ENCODE measurements around the gene HOXC10. TPM values are rescaled to one million over a fixed set of nuclear protein-coding genes. Genes with fewer than 3 reads are reported as not detected.

Gene HOXC10
- total and polyA plus RNA-seq, 2 donors (not counting 3 experiments of a cell fraction or from before 2014, with no cell fraction given) = 0.18 TPM; not detected in 1

DNA sequence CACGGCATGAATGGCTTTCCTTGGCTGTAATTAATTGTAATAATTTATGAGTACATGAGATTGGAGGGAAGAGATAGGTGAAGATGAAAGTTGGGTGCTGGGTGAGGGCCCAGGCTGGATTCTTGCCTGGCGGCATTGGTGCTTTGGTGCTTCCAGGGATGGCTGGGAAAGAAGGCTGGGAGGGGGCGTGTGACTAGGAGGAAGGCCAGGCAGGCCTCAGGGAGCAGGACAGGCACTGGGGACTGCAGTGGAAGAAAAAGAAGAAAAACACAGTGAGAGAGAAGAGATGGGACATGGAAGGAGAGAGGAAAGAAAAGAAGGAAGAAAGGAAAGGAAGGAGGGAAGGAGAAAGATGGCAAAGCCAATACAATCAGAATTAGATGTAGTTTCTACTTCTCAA lies 18.7 kb downstream of the HOXC10 start:
- Histone ChIP-seq H3K9me3 (replicated peaks; ENCODE audit: control insufficient read depth, insufficient read depth, low read length) (no peaks in the 10 kb centered on the region), H2AFZ (ENCODE audit: low read depth, low read length) (no peak overlapping the region), H3K79me2 (ENCODE audit: control insufficient read depth, insufficient read depth, low read length) (no peaks in the 10 kb centered on the region), H3K27me3 (ENCODE audit: control insufficient read depth in 2 of 2, insufficient read depth in 2 of 2, low read length in 2 of 2) (peaks cover 77 to 94% of the 10 kb centered on the region in 2 experiments), H3K4me1 (ENCODE audit: control insufficient read depth, extremely low read depth, insufficient read depth, low read length) (no peaks in the 10 kb centered on the region), H3K9me1 (replicated peaks; ENCODE audit: control insufficient read depth, extremely low read depth, insufficient read depth, low read length) (no peaks in the 10 kb centered on the region), H3K9ac (replicated peaks; ENCODE audit: extremely low read depth, insufficient read depth, low read length) (no peak overlapping the region), H3K27ac (ENCODE audit: insufficient read depth, low read depth, low read length) (no peak overlapping the region), H3K4me2 (ENCODE audit: insufficient read depth, low read length) (no peak overlapping the region), H3K36me3 (ENCODE audit: control insufficient read depth in 2 of 2, extremely low read depth in 1 of 2, insufficient read depth in 2 of 2, low read length in 2 of 2) (no peaks in the 10 kb centered on the region), H4K20me1 (replicated peaks; ENCODE audit: control insufficient read depth, extremely low read depth, insufficient read depth, low read length) (no peaks in the 10 kb centered on the region), H3K4me3 (replicated peaks in 1 of 3; ENCODE audit: insufficient read depth in 1 of 3, low read depth in 1 of 3, low read length in 3 of 3) (no peak overlapping the region)
- dilution Hi-C loops (cut with MboI; ENCODE audit: extremely low pct_ligation_motif_present, low sequenced_read_pairs) = no loop called here
- TF ChIP-seq MYC (IDR thresholded peaks at IDR 0.05; ENCODE audit: low read depth, low read length) (no peak), POLR2AphosphoS5 (IDR thresholded peaks at IDR 0.05; ENCODE audit: insufficient read depth, low read depth, low read length) (no peak), JUN (IDR thresholded peaks at IDR 0.05; ENCODE audit: borderline replicate concordance, insufficient read depth, insufficient read length, low read depth) (no peak), EZH2 (IDR thresholded peaks at IDR 0.05; ENCODE audit: borderline replicate concordance, low read depth, low read length, severe bottlenecking) (no peak), FOS (IDR thresholded peaks at IDR 0.05; ENCODE audit: borderline replicate concordance, insufficient read depth, low read length) (no peak), POLR2A (IDR thresholded peaks at IDR 0.05; ENCODE audit: low read depth, low read length) (no peak), GATA2 (IDR thresholded peaks at IDR 0.05; ENCODE audit: insufficient read depth, insufficient read length, low read depth, low read length) (no peak)
- TF ChIP-seq, protein P1, sequence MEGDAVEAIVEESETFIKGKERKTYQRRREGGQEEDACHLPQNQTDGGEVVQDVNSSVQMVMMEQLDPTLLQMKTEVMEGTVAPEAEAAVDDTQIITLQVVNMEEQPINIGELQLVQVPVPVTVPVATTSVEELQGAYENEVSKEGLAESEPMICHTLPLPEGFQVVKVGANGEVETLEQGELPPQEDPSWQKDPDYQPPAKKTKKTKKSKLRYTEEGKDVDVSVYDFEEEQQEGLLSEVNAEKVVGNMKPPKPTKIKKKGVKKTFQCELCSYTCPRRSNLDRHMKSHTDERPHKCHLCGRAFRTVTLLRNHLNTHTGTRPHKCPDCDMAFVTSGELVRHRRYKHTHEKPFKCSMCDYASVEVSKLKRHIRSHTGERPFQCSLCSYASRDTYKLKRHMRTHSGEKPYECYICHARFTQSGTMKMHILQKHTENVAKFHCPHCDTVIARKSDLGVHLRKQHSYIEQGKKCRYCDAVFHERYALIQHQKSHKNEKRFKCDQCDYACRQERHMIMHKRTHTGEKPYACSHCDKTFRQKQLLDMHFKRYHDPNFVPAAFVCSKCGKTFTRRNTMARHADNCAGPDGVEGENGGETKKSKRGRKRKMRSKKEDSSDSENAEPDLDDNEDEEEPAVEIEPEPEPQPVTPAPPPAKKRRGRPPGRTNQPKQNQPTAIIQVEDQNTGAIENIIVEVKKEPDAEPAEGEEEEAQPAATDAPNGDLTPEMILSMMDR (IDR thresholded peaks at IDR 0.05; ENCODE audit: extremely low read depth in 1 of 2, insufficient read depth in 1 of 2, low read depth in 1 of 2, low read length in 2 of 2) = no peak
- TF ChIP-seq, protein P2, sequence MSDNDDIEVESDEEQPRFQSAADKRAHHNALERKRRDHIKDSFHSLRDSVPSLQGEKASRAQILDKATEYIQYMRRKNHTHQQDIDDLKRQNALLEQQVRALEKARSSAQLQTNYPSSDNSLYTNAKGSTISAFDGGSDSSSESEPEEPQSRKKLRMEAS (IDR thresholded peaks at IDR 0.05; ENCODE audit: insufficient read depth, insufficient read length) = no peak
- ChIA-PET CTCF (interaction anchor here (6.7 to 17.0 kb wide), 2 partner anchors 192 to 204 kb away, joined by 235 to 616 read pairs; partner anchors contain the start of gene SMUG1), POLR2A (no interaction called here)
- BruUV-seq (replicated peaks) = no TSS peak
- FAIRE-seq = no peak
- DNase-seq (ENCODE audit: low read depth, low spot score) = no peak
- intact Hi-C loops (cut with micrococcal nuclease) = loop anchor here (10.0 kb wide), 1 partner anchor 361 kb away; the partner anchor contains the start of gene GPR84

Measured in endothelial cell of umbilical vein (primary cell).